Prostate gland (tissue), 2 donors: ENCODE results near the gene FOXO4.

Experiments used
- CTCF ChIP-seq, 4 experiments: fragments of 200-600 bp in 2 of 4; fragments of 450-650 bp in 2 of 4; sonication (generic) in 2 of 4; IDR thresholded peaks; 1 replicate in 3 of 4; 2 replicates in 1 of 4; pipeline ENCODE4 v1.5.1; 2016 to 2019; ENCODE audit warnings: antibody characterized with exemption in 4 of 4, mild to moderate bottlenecking in 2 of 4, moderate library complexity in 2 of 4
- POLR2A ChIP-seq: fragments of 450-650 bp; IDR thresholded peaks from one replicate; pipeline ENCODE4 v1.6.1; 2016; ENCODE audit warnings: antibody characterized with exemption, mild to moderate bottlenecking

- TF ChIP-seq CTCF (IDR thresholded peaks at IDR 0.05) (no peak), POLR2A (no peak)
These were observed 35.5 kb upstream of the FOXO4 start for GRCh38 chrX:71060127-71060526.
